HG02884 (cell line): ENCODE data around the gene WTAP.
"Not testable (repeated sequence)": the region's sequence is repeated elsewhere in the genome, so short reads cannot be mapped to it uniquely, and the experiment has no call there.

Experiments
- ATAC-seq: cut with Tn5 transposase; IDR thresholded peaks from one replicate; pipeline ENCODE4 v1.9.1; 2021; ENCODE audit warnings: mild to moderate bottlenecking, moderate library complexity; ENCODE audit not compliant: unreplicated experiment

The WTAP gene

DNA sequence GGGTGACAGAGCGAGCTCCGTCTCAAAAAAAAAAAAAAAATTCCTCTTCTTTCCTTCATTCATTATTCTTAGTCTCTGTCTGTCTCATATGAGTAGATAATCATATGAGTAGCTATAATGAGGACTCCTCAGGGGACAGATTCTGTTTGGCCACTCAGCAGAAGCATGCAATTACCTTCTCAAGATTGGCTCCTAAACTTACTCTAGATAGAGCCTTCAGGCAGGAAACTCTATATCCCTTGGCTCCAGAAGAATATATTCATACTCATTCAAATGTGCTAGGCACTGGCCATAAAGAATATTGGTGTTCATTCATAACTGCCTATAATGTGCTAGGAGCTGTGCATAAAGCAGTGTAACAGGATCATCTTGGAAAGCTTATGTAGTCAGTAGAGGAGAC is 32.3 kb downstream of the WTAP start:
- no peak for ATAC-seq

DNA sequence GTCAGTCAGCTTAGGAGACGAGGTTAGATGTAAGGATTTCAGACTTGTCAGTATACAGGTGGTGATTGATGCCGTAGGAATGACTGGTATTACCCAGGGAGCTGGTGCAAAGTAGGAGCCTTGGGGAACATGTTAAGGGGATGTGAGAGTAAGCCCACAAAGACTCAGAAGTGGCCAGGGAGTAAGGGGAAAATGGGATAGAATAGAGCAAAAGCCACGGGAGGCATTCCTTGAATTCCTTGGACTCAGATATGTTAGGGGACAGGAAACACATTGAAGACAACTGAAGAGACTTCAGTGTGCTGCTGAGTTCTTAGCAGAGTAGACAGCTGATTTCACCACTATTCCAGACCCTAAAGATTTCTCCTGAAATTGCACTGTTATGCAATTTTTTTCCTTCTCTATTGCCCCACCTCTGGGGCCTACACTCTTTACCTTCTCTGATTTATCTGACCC is 33.3 kb downstream of the WTAP start:
- no peak for ATAC-seq

DNA sequence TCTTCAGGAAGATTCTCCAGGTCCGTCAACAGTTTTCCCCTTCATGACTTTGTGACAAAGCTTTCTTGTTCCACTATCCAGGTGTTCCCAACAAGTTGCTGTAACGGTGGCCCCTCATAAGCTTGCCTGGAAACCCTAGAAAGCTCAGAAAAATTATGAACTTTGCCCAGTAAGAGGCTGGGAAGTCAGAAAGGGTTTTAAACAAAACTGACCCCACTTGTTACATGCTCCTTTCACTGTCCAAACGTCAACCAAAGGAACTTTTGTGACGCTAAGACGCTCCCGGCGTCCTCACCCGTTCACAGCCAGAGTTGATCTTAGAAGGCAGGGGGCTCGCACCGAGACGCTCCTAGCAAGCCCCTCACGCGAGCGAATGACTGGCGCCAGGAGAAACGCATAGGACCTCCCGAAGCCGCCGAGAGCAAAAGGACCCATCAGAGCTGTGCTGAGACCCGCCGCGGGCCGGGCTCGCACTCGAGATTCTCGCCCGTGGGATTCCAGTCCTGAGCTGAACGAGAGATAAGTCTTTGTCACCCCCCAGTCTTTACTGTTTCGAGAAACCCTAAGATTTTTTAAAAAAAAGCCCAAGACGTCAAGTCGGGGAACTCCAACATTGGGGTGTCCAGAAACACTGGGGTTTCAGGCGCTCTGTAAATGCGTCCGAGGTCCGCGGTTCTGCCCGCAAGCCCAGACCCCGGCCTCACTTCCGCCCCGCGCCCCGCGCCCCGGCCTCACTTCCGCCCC is 34.0 kb downstream of the WTAP start:
- no peak for ATAC-seq

DNA sequence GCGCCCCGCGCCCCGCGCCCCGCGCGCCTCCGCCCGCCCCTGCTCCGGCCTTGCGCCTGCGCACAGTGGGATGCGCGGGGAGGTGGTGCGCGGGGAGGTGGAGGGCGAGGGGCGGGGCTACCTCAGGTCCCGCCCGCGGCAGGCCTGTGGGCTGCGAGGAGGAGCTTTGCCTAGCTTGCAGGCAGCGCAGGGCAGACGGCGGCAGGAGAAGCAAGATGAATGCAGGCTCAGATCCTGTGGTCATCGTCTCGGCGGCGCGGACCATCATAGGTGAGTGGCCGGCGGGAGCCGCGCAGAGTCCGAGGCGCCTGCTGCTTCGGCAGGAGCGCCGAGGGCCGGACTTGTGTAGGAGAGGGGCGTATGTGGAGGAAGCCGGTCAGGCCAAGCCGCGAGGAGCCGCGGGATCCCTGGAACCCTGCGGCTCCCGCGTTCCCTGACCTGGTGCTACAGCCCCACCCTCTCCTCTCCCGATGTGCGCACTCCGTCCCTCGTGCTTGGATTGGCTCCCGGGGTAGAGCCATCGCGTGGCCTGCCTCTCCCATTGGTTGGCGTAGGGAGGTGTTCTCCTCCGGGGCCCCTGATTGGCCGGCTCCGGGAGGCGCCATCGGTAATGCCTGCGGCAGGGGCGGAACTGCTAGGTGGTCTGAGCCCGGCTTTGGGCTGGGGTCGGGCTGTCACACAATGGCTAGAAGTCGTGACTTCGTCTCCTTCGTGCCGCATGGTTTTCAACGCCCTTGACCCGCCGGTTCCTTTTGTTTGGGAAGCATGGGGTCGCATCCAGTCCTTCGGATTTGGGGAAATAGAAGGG is 34.8 kb downstream of the WTAP start, which contains the start of gene ACAT2:
ACAT2 (plus strand) TSS at position 173 of the 808 bp plus-strand sequence; CDS start at position 216, 43 bp downstream.
- peak; percentile 96 for ATAC-seq

DNA sequence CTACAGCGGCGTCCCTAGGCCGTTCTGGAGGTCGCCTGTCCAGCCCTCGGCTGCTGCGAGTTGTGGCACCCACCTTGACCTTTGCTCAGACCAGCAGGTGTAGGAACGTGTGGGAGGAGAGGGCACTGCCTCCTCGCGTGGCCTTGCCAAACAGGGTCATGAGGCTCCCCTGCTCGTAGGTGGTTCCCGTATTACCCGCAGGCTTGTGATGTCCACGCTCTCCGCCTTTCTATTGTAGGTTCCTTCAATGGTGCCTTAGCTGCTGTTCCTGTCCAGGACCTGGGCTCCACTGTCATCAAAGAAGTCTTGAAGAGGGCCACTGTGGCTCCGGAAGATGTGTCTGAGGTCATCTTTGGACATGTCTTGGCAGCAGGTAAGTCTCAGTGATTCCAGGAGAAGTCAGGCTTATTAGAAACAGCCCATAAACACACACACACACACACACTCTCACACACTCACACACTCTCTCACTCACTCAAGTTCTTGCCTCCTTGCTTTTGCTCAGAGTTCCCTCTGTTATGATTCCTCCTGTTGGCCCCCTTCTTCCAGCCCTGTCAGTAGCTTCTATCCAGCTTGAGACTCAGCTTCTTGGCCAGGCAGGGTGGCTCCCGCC is 35.5 kb downstream of the WTAP start:
- peak; percentile 5 for ATAC-seq

DNA sequence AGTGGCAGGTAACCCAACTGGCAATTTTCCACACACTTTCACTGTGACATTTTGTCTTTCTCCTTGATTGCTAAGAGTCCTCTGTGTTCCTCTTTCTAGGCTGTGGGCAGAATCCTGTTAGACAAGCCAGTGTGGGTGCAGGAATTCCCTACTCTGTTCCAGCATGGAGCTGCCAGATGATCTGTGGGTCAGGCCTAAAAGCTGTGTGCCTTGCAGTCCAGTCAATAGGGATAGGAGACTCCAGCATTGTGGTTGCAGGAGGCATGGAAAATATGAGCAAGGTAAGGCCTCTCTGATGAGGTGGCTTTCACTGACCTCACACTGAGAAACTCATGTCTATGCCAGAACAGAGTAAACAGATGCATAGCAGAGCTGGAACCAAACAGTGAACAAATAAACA is 39.6 kb downstream of the WTAP start:
- ATAC-seq = no peak

DNA sequence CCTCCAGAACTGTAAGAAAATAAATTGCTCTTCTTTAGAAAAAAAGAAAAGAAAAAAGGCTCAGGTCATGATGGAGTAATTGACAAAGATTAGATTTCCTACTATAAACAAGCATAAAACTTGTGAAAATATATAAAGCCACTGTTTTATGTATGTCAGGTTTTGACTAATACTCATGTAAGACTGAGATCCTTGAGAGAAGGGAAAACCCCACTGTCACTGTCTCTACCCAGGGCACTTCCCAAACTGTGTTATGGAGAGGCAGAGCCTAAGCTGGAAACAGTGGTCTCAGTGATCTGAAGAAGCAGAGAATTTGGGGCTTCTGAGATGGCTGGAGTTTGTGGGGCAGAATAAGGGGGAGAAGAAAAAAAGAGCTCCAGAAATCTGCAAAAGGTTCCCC is 42.2 kb downstream of the WTAP start:
- no peak for ATAC-seq

DNA sequence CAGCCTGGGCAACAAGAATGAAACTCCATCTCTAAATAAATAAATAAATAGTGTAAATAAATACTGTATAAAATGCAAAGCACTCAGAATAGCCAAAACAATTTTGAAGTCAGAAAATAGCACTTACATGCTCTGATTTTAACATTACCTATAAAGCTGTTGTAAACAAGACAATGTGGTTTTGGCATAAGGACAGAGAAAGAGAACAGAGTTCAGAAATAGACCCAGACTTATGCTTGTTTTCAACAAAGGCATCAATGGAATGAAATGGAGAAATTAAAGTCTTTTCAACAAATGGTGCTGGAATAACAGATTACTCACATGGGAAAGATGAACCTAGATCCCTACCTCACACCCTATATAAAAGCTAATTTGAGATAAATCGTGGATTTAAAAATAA is 44.9 kb downstream of the WTAP start:
- no peak for ATAC-seq

DNA sequence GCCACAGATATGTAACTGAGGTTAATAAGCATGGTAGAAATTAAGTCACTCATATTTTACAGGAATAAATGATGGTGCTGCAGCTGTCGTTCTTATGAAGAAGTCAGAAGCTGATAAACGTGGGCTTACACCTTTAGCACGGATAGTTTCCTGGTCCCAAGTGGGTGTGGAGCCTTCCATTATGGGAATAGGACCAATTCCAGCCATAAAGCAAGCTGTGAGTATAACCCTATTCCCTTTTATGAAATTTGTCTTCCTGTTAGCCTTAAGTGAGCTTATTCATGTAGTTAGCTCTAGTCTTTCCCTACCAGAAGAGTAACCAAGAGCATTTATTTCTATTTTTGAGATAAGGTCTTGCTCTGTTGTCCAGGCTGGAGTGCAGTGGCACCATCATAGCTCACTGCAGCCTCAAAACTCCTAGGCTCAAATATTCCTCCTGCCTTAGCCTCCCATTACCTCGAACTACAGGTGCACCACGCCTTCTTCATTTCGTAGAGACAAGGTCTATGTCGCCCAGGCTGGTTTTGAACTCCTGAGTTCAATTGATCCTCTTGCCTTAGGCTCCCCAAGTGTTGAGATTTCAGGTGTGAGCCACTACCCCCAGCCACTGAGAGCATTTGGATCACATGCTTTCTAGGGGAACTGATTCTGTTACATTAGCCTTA is 50.1 kb downstream of the WTAP start:
- no peak for ATAC-seq

DNA sequence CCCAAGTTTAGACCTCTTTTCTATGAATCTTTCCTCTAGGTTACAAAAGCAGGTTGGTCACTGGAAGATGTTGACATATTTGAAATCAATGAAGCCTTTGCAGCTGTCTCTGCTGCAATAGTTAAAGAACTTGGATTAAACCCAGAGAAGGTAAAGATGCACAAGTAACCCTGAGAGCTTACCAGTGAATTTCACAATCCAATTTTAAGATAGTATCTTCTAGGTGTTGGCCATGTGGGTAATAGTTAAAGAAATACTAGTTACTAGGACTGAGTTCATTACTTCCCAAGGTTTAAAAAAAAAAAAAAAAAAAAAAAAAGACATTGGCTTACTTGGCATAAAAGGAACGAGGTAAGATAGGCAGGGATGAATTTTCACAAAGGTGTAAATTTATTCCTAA is 50.8 kb downstream of the WTAP start:
- no peak for ATAC-seq

DNA sequence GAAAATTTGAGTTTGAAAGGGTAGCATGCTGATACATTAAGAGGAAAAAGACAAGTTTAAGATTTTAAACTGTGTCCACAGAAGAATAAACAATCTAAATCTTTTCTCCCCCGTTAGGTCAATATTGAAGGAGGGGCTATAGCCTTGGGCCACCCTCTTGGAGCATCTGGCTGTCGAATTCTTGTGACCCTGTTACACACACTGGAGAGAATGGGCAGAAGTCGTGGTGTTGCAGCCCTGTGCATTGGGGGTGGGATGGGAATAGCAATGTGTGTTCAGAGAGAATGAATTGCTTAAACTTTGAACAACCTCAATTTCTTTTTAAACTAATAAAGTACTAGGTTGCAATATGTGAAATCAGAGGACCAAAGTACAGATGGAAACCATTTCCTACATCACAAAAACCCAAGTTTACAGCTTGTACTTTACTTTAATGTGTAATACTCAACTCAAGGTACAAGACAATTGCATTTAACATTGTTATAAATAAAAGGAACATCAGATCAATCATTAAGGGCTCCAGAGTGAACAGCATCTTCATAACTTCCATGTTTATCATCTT is 51.3 kb downstream of the WTAP start:
- ATAC-seq = no peak

DNA sequence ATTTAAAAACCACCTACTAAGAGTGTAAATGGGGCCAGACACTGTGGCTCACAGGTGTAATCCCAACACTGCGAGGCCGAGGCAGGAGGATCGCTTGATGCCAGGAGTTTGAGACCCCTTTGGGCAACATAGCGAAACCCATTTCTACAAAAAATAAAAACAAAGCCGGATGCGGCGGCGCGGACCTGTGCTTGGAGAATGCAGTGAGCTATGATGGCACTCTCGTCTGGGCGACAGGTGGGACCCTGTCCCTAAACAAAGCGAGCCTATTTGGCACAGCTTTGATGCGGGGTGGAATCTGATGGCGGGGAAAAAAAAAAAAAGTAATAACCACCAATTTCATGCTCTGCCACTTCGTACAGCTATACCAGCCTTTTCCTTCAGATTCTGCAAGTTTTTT is 61.0 kb downstream of the WTAP start:
- ATAC-seq = no peak

DNA sequence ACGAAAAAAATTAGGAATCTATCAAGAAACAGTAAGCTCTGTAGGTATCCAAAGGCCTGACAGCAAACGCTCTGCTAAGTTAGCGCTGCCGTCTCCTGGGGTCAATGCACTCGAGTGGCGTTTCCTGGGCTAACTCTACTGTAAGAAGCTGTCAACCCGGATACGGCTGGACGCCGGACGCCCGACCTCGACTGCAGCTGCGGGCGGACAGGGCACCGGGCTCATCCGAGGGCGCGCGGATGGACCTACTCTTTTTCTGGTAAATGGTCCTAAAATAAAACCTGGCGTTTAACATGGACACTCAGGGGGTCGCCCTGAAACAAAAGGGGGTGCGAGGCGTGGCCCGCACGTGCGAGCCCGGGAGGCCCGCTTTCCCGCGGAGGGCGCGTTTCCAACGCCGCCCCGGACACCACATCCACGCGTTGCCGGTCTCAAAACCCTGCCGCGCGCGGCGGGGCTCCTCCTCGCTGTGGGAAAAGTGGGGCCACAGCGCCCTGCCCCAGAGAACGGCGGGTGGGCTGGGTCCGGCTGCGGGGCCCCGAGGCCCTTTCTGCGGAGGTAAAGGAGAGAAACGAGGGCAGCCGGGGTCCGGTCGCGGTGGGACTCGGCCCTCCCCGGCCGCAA is 61.6 kb downstream of the WTAP start:
- no peak for ATAC-seq

DNA sequence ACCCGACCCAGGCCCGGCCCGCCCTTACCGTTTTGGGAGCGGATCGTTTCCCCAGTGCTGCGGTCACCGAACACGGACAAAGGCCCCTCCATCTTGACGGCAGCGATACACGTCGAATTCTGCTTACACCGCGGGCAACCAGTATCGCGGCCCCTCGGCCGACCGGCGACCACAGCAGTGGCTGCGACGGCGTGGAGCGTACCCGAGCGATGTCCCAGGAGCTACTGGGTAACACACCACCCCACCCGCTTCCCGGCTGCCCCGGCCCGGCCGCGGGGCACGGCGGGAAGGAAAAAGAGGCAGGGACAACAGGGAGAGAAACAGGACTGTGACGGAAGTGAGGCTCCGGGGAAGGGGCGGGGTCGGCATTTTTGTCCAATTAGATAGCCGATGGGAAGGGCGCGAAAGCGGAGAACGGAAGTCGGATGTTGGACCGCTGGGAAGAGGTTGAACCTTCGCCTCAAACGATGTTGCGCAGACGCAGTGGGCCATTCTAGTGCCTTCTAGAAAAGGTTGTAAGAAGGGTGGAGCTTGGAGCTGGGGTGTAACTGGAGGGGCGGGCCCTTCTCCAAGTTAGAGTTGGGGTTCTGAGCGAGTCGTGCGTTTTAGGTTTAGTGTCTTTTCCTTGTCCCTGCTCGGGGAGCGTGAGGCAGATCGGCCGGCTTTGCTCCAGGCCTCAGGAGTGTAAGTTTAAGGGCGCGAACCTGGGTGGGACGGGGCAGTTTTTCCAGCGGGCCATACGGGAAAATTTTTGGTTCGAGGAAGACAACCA is 62.3 kb downstream of the WTAP start, which contains the start of gene TCP1:
TCP1 (minus strand) TSS at position 226 of the 772 bp plus-strand sequence; CDS start at position 92, 134 bp downstream.
- ATAC-seq = peak; percentile 66

DNA sequence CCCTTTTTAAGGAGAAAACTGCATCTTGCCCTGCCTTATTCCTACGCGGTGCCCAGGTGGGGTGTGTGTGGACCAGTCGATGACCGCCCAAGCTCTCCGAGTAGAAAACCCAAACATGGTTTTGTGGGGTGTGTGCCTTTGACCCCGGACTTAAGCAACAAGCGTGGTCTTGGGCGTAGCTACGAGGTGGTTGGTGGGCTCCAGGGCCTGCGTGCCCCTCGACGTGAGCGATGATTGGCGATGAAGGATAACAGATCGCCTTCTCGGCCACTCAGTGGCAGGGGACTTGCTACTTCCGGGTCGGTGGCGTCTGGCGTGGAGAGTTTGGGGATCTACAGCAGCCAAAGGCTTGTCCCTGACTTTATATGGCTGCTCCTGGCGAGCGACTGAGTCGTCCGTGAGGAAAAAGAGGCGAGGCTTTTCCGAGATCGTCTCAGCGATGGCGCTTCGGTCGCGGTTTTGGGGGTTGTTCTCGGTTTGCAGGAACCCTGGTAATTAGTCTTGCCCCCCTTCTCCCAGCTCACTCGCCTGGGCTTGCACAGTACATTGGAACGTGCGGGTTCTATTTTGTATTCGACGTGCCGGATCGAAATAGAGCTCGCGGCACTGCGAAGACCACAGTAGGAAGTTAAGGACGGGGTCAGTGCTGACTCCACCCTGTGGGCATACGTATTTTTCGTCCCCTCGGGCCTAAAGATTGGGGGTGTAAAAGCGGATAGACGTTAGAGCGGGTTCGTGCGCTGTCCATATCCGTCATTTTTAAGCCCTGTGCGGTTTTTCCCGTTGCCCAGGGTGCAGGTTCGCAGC is 63.0 kb downstream of the WTAP start, which contains the start of gene MRPL18:
MRPL18 (plus strand) TSS at position 319 of the 807 bp plus-strand sequence; CDS start at position 440, 121 bp downstream.
- ATAC-seq = peak; percentile 83

DNA sequence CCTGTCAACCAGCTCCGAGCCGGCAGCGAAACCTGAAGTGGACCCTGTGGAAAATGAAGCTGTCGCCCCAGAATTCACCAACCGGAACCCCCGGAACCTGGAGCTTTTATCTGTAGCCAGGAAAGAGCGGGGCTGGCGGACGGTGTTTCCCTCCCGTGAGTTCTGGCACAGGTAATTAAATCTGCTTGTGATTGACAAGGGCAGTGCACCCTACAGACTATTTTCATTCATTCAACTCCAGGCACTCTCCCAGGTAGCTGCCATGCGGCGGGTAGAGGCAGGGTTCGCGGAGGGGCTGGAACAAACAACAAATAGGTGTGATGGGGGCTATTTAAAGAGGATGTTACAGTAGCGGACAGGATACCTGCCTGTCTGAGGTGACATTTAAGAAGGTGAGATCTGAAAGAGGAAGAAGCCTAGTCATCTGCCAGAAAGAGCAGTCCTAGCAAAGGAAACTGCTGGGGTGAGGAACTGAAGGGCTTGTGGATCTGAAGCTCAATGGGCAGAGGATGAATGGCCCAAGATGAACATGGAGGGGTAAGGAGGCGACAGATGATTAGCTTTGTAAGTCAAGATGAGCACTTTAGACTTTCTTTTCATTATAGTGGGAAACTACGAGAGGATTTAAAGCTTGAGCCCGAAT is 63.8 kb downstream of the WTAP start:
- ATAC-seq = no peak

DNA sequence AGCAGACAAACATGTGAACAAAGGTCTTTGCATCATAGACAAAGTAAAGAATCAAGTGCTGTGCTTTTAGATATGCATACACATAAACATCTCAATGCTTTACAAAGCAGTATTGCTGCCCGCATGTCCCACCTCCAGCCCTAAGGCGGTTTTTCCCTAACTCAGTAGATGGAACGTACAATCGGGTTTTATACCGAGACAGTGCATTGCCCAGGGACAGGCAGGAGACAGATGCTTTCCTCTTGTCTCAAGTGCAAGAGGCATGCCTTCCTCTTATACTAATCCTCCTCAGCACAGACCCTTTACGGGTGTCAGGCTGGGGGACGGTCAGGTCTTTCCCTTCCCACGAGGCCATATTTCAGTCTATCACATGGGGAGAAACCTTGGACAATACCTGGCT is 67.7 kb downstream of the WTAP start:
- ATAC-seq = not testable (repeated sequence)

DNA sequence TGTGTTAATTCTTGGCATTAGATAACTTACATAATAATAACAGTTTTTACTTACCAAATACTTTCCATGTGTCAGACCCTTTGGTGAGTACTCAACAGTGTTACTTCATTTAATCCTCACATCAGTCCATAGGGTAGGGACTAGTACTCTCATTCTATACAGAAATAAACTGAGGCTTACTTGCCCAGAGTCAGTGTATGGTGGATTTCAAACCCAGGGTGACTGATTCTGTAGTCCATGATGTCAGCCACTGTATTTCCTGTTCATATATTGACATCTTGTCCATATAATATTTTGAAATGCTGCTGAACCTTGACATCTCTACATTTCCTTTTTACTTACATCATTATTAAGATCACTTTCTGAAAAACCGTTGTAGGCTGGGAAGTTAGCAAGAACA is 70.2 kb downstream of the WTAP start:
- ATAC-seq = no peak
